Keratinocyte (primary cell): Measurements from ENCODE around the gene VRTN. TPM values are rescaled to one million over a fixed set of nuclear protein-coding genes. Genes with fewer than 3 reads are reported as not detected.

ENCODE experiments used
- DNase-seq: peaks from one replicate; pipeline ENCODE4 v3.0.0-alpha.2; 2011; ENCODE audit warnings: low read depth, missing footprints, low spot score
- FAIRE-seq: peaks from 2 replicates; lab custom pipeline; 2011; peaks lifted over from hg19 to GRCh38; lab: Jason Lieb, UNC
- H2AFZ ChIP-seq: 2 replicates; pipeline ENCODE4 v1.6.0; 2012; ENCODE audit warnings: low read length, control low read depth, inconsistent platforms; ENCODE audit not compliant: control insufficient read depth
- H3K27ac ChIP-seq: 2 replicates; pipeline ENCODE4 v1.5.1; 2011; ENCODE audit warnings: low read length; ENCODE audit not compliant: control insufficient read depth, insufficient read depth
- H3K27me3 ChIP-seq: 3 replicates; pipeline ENCODE4 v1.6.0; 2011; ENCODE audit warnings: low read length; ENCODE audit not compliant: control insufficient read depth, insufficient read depth; ENCODE audit errors: extremely low read depth
- H3K36me3 ChIP-seq, 2 experiments: 2 replicates in 1 of 2; 3 replicates in 1 of 2; pipeline ENCODE4 v1.5.1; 2011; ENCODE audit warnings: low read length in 2 of 2, mild to moderate bottlenecking in 1 of 2; ENCODE audit not compliant: control insufficient read depth in 2 of 2, insufficient read depth in 2 of 2; ENCODE audit errors: extremely low read depth in 1 of 2
- H3K4me1 ChIP-seq: 3 replicates; pipeline ENCODE4 v1.5.1; 2011; ENCODE audit warnings: low read length; ENCODE audit not compliant: control insufficient read depth, insufficient read depth; ENCODE audit errors: extremely low read depth
- H3K4me2 ChIP-seq: 3 replicates; pipeline ENCODE4 v1.6.0; 2011; ENCODE audit warnings: low read depth, low read length; ENCODE audit not compliant: control insufficient read depth, insufficient read depth; ENCODE audit errors: extremely low read depth
- H3K4me3 ChIP-seq, 3 experiments: fragments of 200-600 bp in 1 of 3; sonication (generic) in 1 of 3; 2 replicates in 2 of 3; 3 replicates in 1 of 3; pipeline ENCODE4 v1.5.1; 2011 to 2016; ENCODE audit warnings: low read length in 3 of 3, mild to moderate bottlenecking in 3 of 3, control low read depth in 2 of 3, inconsistent platforms in 1 of 3, low read depth in 1 of 3, mixed read lengths in 1 of 3, mixed run types in 1 of 3, moderate library complexity in 1 of 3; ENCODE audit not compliant: control insufficient read depth in 2 of 3, insufficient read depth in 2 of 3; ENCODE audit errors: extremely low read depth in 1 of 3
- H3K79me2 ChIP-seq: 2 replicates; pipeline ENCODE4 v1.6.0; 2012; ENCODE audit warnings: low read length; ENCODE audit not compliant: control insufficient read depth, insufficient read depth
- H3K9ac ChIP-seq: 3 replicates; pipeline ENCODE4 v1.6.0; 2011; ENCODE audit warnings: low read length; ENCODE audit not compliant: control insufficient read depth, insufficient read depth; ENCODE audit errors: extremely low read depth
- H3K9me1 ChIP-seq: 3 replicates; pipeline ENCODE4 v1.6.0; 2011; ENCODE audit warnings: low read length; ENCODE audit not compliant: control insufficient read depth, insufficient read depth; ENCODE audit errors: extremely low read depth
- H3K9me3 ChIP-seq: 2 replicates; pipeline ENCODE4 v1.5.1; 2012; ENCODE audit warnings: low read depth, low read length; ENCODE audit not compliant: control insufficient read depth
- H4K20me1 ChIP-seq: 3 replicates; pipeline ENCODE4 v1.6.0; 2011; ENCODE audit warnings: low read length; ENCODE audit not compliant: control insufficient read depth, insufficient read depth; ENCODE audit errors: extremely low read depth
- CTCF ChIP-seq, 3 experiments: IDR thresholded peaks in 1 of 3; conservative IDR thresholded peaks in 1 of 3; optimal IDR thresholded peaks in 1 of 3; 2 replicates in 2 of 3; 3 replicates in 1 of 3; pipeline versions ENCODE3 to v1.5.1; 2011; ENCODE audit warnings: low read length in 3 of 3, mild to moderate bottlenecking in 3 of 3, moderate library complexity in 2 of 3, control low read depth in 1 of 3, inconsistent platforms in 1 of 3; ENCODE audit not compliant: insufficient read depth in 2 of 3; ENCODE audit errors: extremely low read depth in 1 of 3
- EZH2 ChIP-seq: IDR thresholded peaks from one replicate; pipeline ENCODE4 v1.6.1; 2012; ENCODE audit warnings: inconsistent platforms, mild to moderate bottlenecking, low read length, moderate library complexity
- dilution Hi-C: fragments of 300-500 bp; cut with MboI; formaldehyde crosslinking; loops from one replicate; pipeline ENCODE4 v1.7.0; 2020; ENCODE audit warnings: low sequenced_read_pairs; ENCODE audit not compliant: extremely low pct_ligation_motif_present
- polyA plus RNA-seq, 5 experiments: library from polyadenylated mRNA; depleted of rRNA in 3 of 5; stranded (reverse) in 3 of 5; stranded (forward) in 1 of 5; unstranded in 1 of 5; fragments of >200 nt; gene quantifications; 1 replicate in 1 of 5; 2 replicates in 3 of 5; 3 replicates in 1 of 5; pipeline versions ENCODE4 v1.2.1 to v1.2.3, GENCODE V29; 2011 to 2012; ENCODE audit warnings: missing spikeins in 2 of 5, low read depth in 1 of 5, low replicate concordance in 1 of 5

Gene VRTN
- polyA plus RNA-seq, 1 donor (not counting 4 experiments of a cell fraction or from before 2014, with no cell fraction given): not detected

GRCh38 chr14:74333909-74334308 is 14.4 kb upstream of the VRTN start:
- DNase-seq (no peak), FAIRE-seq (no peak)
- H3K27me3 ChIP-seq: peaks cover 5% of the 10 kb centered on the region
- H3K4me2 ChIP-seq: no peak overlapping the region
- no peak overlapping the region for H3K27ac ChIP-seq
- no peaks in the 10 kb centered on the region for H3K79me2 ChIP-seq
- H3K9me1 ChIP-seq: no peaks in the 10 kb centered on the region
- no peaks in the 10 kb centered on the region for H3K9me3 ChIP-seq
- no peaks in the 10 kb centered on the region for H3K4me1 ChIP-seq
- H3K9ac ChIP-seq: no peak overlapping the region
- H2AFZ ChIP-seq: no peak overlapping the region
- H4K20me1 ChIP-seq: no peaks in the 10 kb centered on the region
- dilution Hi-C loops: no loop called here
- H3K36me3 ChIP-seq: no peaks in the 10 kb centered on the region
- H3K4me3 ChIP-seq: no peak overlapping the region
- no peak for TF ChIP-seq EZH2
- TF ChIP-seq CTCF (optimal IDR thresholded peaks at IDR 0.05 in 1 of 3, IDR thresholded peaks at IDR 0.05 in 1 of 3, conservative IDR thresholded peaks at IDR 0.05 in 1 of 3; ENCODE audit: extremely low read depth in 1 of 3, insufficient read depth in 2 of 3, low read length in 3 of 3): no peak

- no peak overlapping the region for H3K4me2 ChIP-seq
- no peak overlapping the region for H3K27ac ChIP-seq
- H3K9ac ChIP-seq: no peak overlapping the region
- no peaks in the 10 kb centered on the region for H3K4me1 ChIP-seq
- TF ChIP-seq EZH2 (no peak), CTCF (optimal IDR thresholded peaks at IDR 0.05 in 1 of 3, IDR thresholded peaks at IDR 0.05 in 1 of 3, conservative IDR thresholded peaks at IDR 0.05 in 1 of 3; ENCODE audit: extremely low read depth in 1 of 3, insufficient read depth in 2 of 3, low read length in 3 of 3) (no peak)
- dilution Hi-C loops: no loop called here
- no peak overlapping the region for H2AFZ ChIP-seq
- H3K9me3 ChIP-seq: no peaks in the 10 kb centered on the region
- no peaks in the 10 kb centered on the region for H3K9me1 ChIP-seq
- peaks cover 19% of the 10 kb centered on the region for H3K27me3 ChIP-seq
- FAIRE-seq (no peak), DNase-seq (no peak)
- no peaks in the 10 kb centered on the region for H3K79me2 ChIP-seq
- H4K20me1 ChIP-seq: no peaks in the 10 kb centered on the region
- H3K36me3 ChIP-seq: no peaks in the 10 kb centered on the region
- H3K4me3 ChIP-seq: no peak overlapping the region
Observed at GRCh38 chr14:74346341-74346740, 1.9 kb upstream of the VRTN start.
